Astrocyte (in vitro differentiated cells and primary cell): ENCODE measurements around the gene AFF2. TPM values are rescaled to one million over a fixed set of nuclear protein-coding genes. Genes with fewer than 3 reads are reported as not detected.
A peak's percentile ranks its signal among the peaks of the same experiment; 100 is the strongest.

Experiments
- DNase-seq: peaks from one replicate; pipeline ENCODE4 v3.0.0-alpha.2; 2010; ENCODE audit warnings: low read depth
- FAIRE-seq: peaks from 2 replicates; lab custom pipeline; 2011; peaks lifted over from hg19 to GRCh38; lab: Jason Lieb, UNC
- H2AFZ ChIP-seq: 2 replicates; pipeline ENCODE4 v1.6.0; 2012; ENCODE audit warnings: low read depth, low read length, inconsistent platforms
- H3K27ac ChIP-seq: 2 replicates; pipeline ENCODE4 v1.5.1; 2011; ENCODE audit warnings: low read depth, low read length, inconsistent platforms
- H3K27me3 ChIP-seq: 2 replicates; pipeline ENCODE4 v1.6.0; 2011; ENCODE audit warnings: low read length, inconsistent platforms; ENCODE audit not compliant: insufficient read depth
- H3K36me3 ChIP-seq: 2 replicates; pipeline ENCODE4 v1.5.1; 2011; ENCODE audit warnings: low read length, inconsistent platforms; ENCODE audit not compliant: insufficient read depth
- H3K4me1 ChIP-seq: 2 replicates; pipeline ENCODE4 v1.5.1; 2011; ENCODE audit warnings: low read length, inconsistent platforms; ENCODE audit not compliant: insufficient read depth
- H3K4me2 ChIP-seq: 2 replicates; pipeline ENCODE4 v1.6.0; 2012; ENCODE audit warnings: low read length, inconsistent platforms
- H3K4me3 ChIP-seq: 2 replicates; pipeline ENCODE4 v1.5.1; 2011; ENCODE audit warnings: low read depth, mild to moderate bottlenecking, low read length, inconsistent platforms; ENCODE audit not compliant: insufficient read depth
- H3K79me2 ChIP-seq: 2 replicates; pipeline ENCODE4 v1.6.0; 2012; ENCODE audit warnings: mild to moderate bottlenecking, low read length, inconsistent platforms; ENCODE audit not compliant: insufficient read depth
- H3K9ac ChIP-seq: 2 replicates; pipeline ENCODE4 v1.6.0; 2012; ENCODE audit warnings: mild to moderate bottlenecking, low read length, inconsistent platforms
- H3K9me3 ChIP-seq: 2 replicates; pipeline ENCODE4 v1.5.1; 2012; ENCODE audit warnings: low read depth, mild to moderate bottlenecking, low read length, inconsistent platforms; ENCODE audit not compliant: insufficient read depth
- H4K20me1 ChIP-seq: 2 replicates; pipeline ENCODE4 v1.6.0; 2012; ENCODE audit warnings: low read length, inconsistent platforms; ENCODE audit not compliant: insufficient read depth
- H3K27ac Mint-ChIP-seq: one replicate; pipeline ENCODE4 v1.8.0; 2021; ENCODE audit warnings: mild to moderate bottlenecking, mixed read lengths; ENCODE audit not compliant: unreplicated experiment
- H3K27me3 Mint-ChIP-seq: one replicate; pipeline ENCODE4 v1.8.0; 2021; ENCODE audit warnings: low read depth, mixed read lengths; ENCODE audit not compliant: unreplicated experiment
- H3K36me3 Mint-ChIP-seq: one replicate; pipeline ENCODE4 v1.8.0; 2021; ENCODE audit warnings: low read depth, mixed read lengths; ENCODE audit not compliant: unreplicated experiment
- H3K4me1 Mint-ChIP-seq: one replicate; pipeline ENCODE4 v1.8.0; 2021; ENCODE audit warnings: low read depth, mixed read lengths; ENCODE audit not compliant: unreplicated experiment
- H3K4me3 Mint-ChIP-seq: one replicate; pipeline ENCODE4 v1.8.0; 2021; ENCODE audit warnings: mild to moderate bottlenecking, moderate library complexity, mixed read lengths; ENCODE audit not compliant: unreplicated experiment
- H3K9me3 Mint-ChIP-seq: one replicate; pipeline ENCODE4 v1.8.0; 2021; ENCODE audit warnings: mild to moderate bottlenecking, mixed read lengths; ENCODE audit not compliant: unreplicated experiment
- CTCF ChIP-seq: IDR thresholded peaks from 2 replicates; pipeline ENCODE4 v1.5.1; 2011; ENCODE audit warnings: low read depth, mild to moderate bottlenecking, inconsistent platforms, low read length, moderate library complexity; ENCODE audit not compliant: insufficient read depth
- EZH2 ChIP-seq: IDR thresholded peaks from 2 replicates; pipeline ENCODE4 v1.6.1; 2012; ENCODE audit warnings: mild to moderate bottlenecking, low read length, inconsistent platforms; ENCODE audit not compliant: insufficient read depth
- total RNA-seq: library from RNA; stranded (reverse); gene quantifications from 2 replicates; pipeline ENCODE4 v1.2.1, GENCODE V29; 2021

The AFF2 gene
- total RNA-seq, 1 donor from 2014 or later: 8.3 TPM

GRCh38 chrX:148601034-148601433 lies 100.6 kb downstream of the AFF2 start:
- Histone ChIP-seq H3K27ac (no peak overlapping the region), H3K9ac (no peak overlapping the region), H3K27me3 (no peaks in the 10 kb centered on the region), H4K20me1 (no peaks in the 10 kb centered on the region), H3K4me2 (no peak overlapping the region), H3K79me2 (no peaks in the 10 kb centered on the region), H3K4me1 (no peaks in the 10 kb centered on the region), H3K4me3 (no peak overlapping the region), H3K9me3 (no peaks in the 10 kb centered on the region), H2AFZ (no peak overlapping the region), H3K36me3 (no peaks in the 10 kb centered on the region)
- DNase-seq (peak; percentile 59), FAIRE-seq (peak; percentile 88)
- Mint-ChIP-seq H3K9me3 (no peaks in the 10 kb centered on the region), H3K27ac (peak overlapping the region; percentile 66), H3K27me3 (no peaks in the 10 kb centered on the region), H3K4me3 (no peak overlapping the region), H3K36me3 (no peaks in the 10 kb centered on the region), H3K4me1 (peaks cover 11% of the 10 kb centered on the region)
- TF ChIP-seq EZH2 (no peak), CTCF (no peak)

GRCh38 chrX:148609515-148610327 lies 109.3 kb downstream of the AFF2 start:
- Mint-ChIP-seq H3K27ac (no peak overlapping the region), H3K27me3 (no peaks in the 10 kb centered on the region), H3K9me3 (no peaks in the 10 kb centered on the region), H3K4me3 (no peak overlapping the region), H3K36me3 (no peaks in the 10 kb centered on the region), H3K4me1 (peaks cover 1% of the 10 kb centered on the region)
- Histone ChIP-seq H3K27ac (no peak overlapping the region), H3K36me3 (no peaks in the 10 kb centered on the region), H2AFZ (no peak overlapping the region), H3K4me3 (no peak overlapping the region), H3K27me3 (no peaks in the 10 kb centered on the region), H3K4me2 (no peak overlapping the region), H3K9ac (no peak overlapping the region), H4K20me1 (no peaks in the 10 kb centered on the region), H3K4me1 (no peaks in the 10 kb centered on the region), H3K9me3 (no peaks in the 10 kb centered on the region), H3K79me2 (no peaks in the 10 kb centered on the region)
- DNase-seq (no peak), FAIRE-seq (peak; percentile 94)
- no peak for TF ChIP-seq CTCF
- no peak for TF ChIP-seq EZH2

- Histone ChIP-seq H4K20me1 (no peaks in the 10 kb centered on the region), H3K27ac (no peak overlapping the region), H3K79me2 (no peaks in the 10 kb centered on the region), H3K4me2 (no peak overlapping the region), H3K9me3 (no peaks in the 10 kb centered on the region), H3K27me3 (no peaks in the 10 kb centered on the region), H2AFZ (no peak overlapping the region), H3K4me1 (no peaks in the 10 kb centered on the region), H3K4me3 (no peak overlapping the region), H3K36me3 (no peaks in the 10 kb centered on the region), H3K9ac (no peak overlapping the region)
- Mint-ChIP-seq H3K36me3 (no peaks in the 10 kb centered on the region), H3K4me3 (no peak overlapping the region), H3K27me3 (no peaks in the 10 kb centered on the region), H3K9me3 (no peaks in the 10 kb centered on the region), H3K4me1 (peaks cover 1% of the 10 kb centered on the region), H3K27ac (no peak overlapping the region)
- no peak for TF ChIP-seq CTCF
- no peak for TF ChIP-seq EZH2
- FAIRE-seq (peak; percentile 17), DNase-seq (no peak)
Measured at GRCh38 chrX:148610328-148610698, 109.9 kb downstream of the AFF2 start.
